ENCODE results near the gene EIF4A3.

Gene EIF4A3

GRCh38 chr17:80118601-80119270 is 28.2 kb downstream of the EIF4A3 start:
- FAIRE-seq (no peak), DNase-seq (ENCODE audit: insufficient read length, low spot score) (no peak)
- no peak for TF ChIP-seq CTCF (IDR thresholded peaks at IDR 0.05; ENCODE audit: insufficient read depth, missing control alignments)

GRCh38 chr17:80117491-80118401 is 29.2 kb downstream of the EIF4A3 start:
- no peak for TF ChIP-seq CTCF (IDR thresholded peaks at IDR 0.05; ENCODE audit: insufficient read depth, missing control alignments)
- FAIRE-seq (no peak), DNase-seq (ENCODE audit: insufficient read length, low spot score) (no peak)

GRCh38 chr17:80116921-80117380 is 30.0 kb downstream of the EIF4A3 start:
- FAIRE-seq = no peak
- TF ChIP-seq CTCF (IDR thresholded peaks at IDR 0.05; ENCODE audit: insufficient read depth, missing control alignments) = no peak
- no peak for DNase-seq (ENCODE audit: insufficient read length, low spot score)

GRCh38 chr17:80116276-80116920 is 30.5 kb downstream of the EIF4A3 start:
- no peak for DNase-seq (ENCODE audit: insufficient read length, low spot score)
- TF ChIP-seq CTCF (IDR thresholded peaks at IDR 0.05; ENCODE audit: insufficient read depth, missing control alignments) = no peak
- no peak for FAIRE-seq

- DNase-seq (ENCODE audit: insufficient read length, low spot score) (no peak), FAIRE-seq (no peak)
- TF ChIP-seq CTCF (IDR thresholded peaks at IDR 0.05; ENCODE audit: insufficient read depth, missing control alignments) = no peak
Measured at GRCh38 chr17:80115159-80115558, 31.8 kb downstream of the EIF4A3 start.

- DNase-seq (ENCODE audit: insufficient read length, low spot score) = no peak
- TF ChIP-seq CTCF (IDR thresholded peaks at IDR 0.05; ENCODE audit: insufficient read depth, missing control alignments) = no peak
- no peak for FAIRE-seq
Measured at GRCh38 chr17:80114758-80115157, 32.2 kb downstream of the EIF4A3 start.
